HEK293 (cell line): ENCODE results near the gene B3GALT5.

Source experiments
- CTCF ChIA-PET: fragments of 350-600 bp; formaldehyde crosslinking; extraction: SDS; loops from one replicate; lab custom pipeline; 2021; ENCODE audit warnings: antibody characterized with exemption; lab: Yijun Ruan, JAX
- POLR2A ChIA-PET: fragments of 300-600 bp; formaldehyde crosslinking; extraction: SDS; loops from one replicate; lab custom pipeline; 2020; ENCODE audit warnings: antibody characterized with exemption, inconsistent platforms; lab: Yijun Ruan, JAX
- H3K27ac ChIP-seq: fragments of 200-500 bp; sonication (Bioruptor generic); 2 replicates; pipeline ENCODE4 v1.5.1; 2014; ENCODE audit warnings: low read depth, low read length, control low read depth, inconsistent platforms; ENCODE audit errors: extremely low read depth
- H3K36me3 ChIP-seq, 2 experiments: fragments of 200-500 bp in 1 of 2; sonication (Bioruptor generic) in 1 of 2; 1 replicate in 1 of 2; 2 replicates in 1 of 2; pipeline ENCODE4 v1.5.1; 2014 to 2017; ENCODE audit warnings: inconsistent platforms in 2 of 2, low read length in 2 of 2; ENCODE audit not compliant: control insufficient read depth in 2 of 2, insufficient read depth in 1 of 2
- H3K4me1 ChIP-seq: fragments of 200-500 bp; sonication (Bioruptor generic); 2 replicates; pipeline ENCODE4 v1.5.1; 2014; ENCODE audit warnings: mild to moderate bottlenecking, low read length, inconsistent platforms; ENCODE audit not compliant: control insufficient read depth, insufficient read depth
- H3K4me3 ChIP-seq: 2 replicates; pipeline ENCODE4 v1.5.1; 2011; ENCODE audit warnings: low read depth, mild to moderate bottlenecking, control low read depth, low read length, moderate library complexity
- H3K9me3 ChIP-seq: fragments of 200-500 bp; sonication (Bioruptor generic); 2 replicates; pipeline ENCODE4 v1.5.1; 2014; ENCODE audit warnings: low read depth, low read length, inconsistent platforms; ENCODE audit not compliant: control insufficient read depth, insufficient read depth
- BCL11B ChIP-seq: fragments of 450-650 bp; formaldehyde crosslinking; IDR thresholded peaks from 2 replicates; pipeline ENCODE4 v1.5.1; 2016; ENCODE audit warnings: low read depth, missing biosample characterization, missing genetic modification characterization
- GLI2 ChIP-seq: fragments of 450-650 bp; formaldehyde crosslinking; IDR thresholded peaks from 2 replicates; pipeline ENCODE4; 2017; ENCODE audit warnings: missing biosample characterization, missing genetic modification characterization, low read depth, borderline replicate concordance
- GLI4 ChIP-seq: fragments of 450-650 bp; formaldehyde crosslinking; IDR thresholded peaks from 2 replicates; pipeline ENCODE4 v1.5.1; 2016; ENCODE audit warnings: missing biosample characterization, missing genetic modification characterization
- HOXC10 ChIP-seq: sonication (generic); formaldehyde crosslinking; IDR thresholded peaks from 2 replicates; pipeline ENCODE4 v1.8.1; 2023; ENCODE audit warnings: mild to moderate bottlenecking, missing genetic modification reagents
- IKZF3 ChIP-seq: fragments of 450-650 bp; IDR thresholded peaks from 2 replicates; pipeline ENCODE4 v1.5.0; 2018; ENCODE audit warnings: missing biosample characterization, mild to moderate bottlenecking, missing genetic modification characterization, moderate library complexity
- KLF10 ChIP-seq: fragments of 450-650 bp; IDR thresholded peaks from 2 replicates; pipeline ENCODE4 v1.5.1; 2018; ENCODE audit warnings: missing biosample characterization, mild to moderate bottlenecking, missing genetic modification characterization
- KLF16 ChIP-seq: fragments of 450-650 bp; formaldehyde crosslinking; IDR thresholded peaks from 2 replicates; pipeline ENCODE4 v1.5.1; 2017; ENCODE audit warnings: missing biosample characterization, missing genetic modification characterization
- SP7 ChIP-seq: fragments of 450-650 bp; formaldehyde crosslinking; IDR thresholded peaks from 2 replicates; pipeline ENCODE4 v1.5.1; 2016; ENCODE audit warnings: missing biosample characterization, missing genetic modification characterization
- TCF7L2 ChIP-seq: IDR thresholded peaks from 2 replicates; pipeline ENCODE4 v1.6.1; 2011; ENCODE audit warnings: low read depth, mild to moderate bottlenecking, inconsistent platforms, low read length, moderate library complexity, borderline replicate concordance
- ZBTB7A ChIP-seq: fragments of 450-650 bp; formaldehyde crosslinking; IDR thresholded peaks from 2 replicates; pipeline ENCODE4 v1.5.1; 2016; ENCODE audit warnings: low read depth, missing biosample characterization, missing genetic modification characterization
- ZBTB8A ChIP-seq: fragments of 450-650 bp; formaldehyde crosslinking; IDR thresholded peaks from 2 replicates; pipeline ENCODE4 v1.5.1; 2016; ENCODE audit warnings: missing biosample characterization, missing genetic modification characterization
- ZFP41 ChIP-seq: fragments of 450-650 bp; formaldehyde crosslinking; IDR thresholded peaks from 2 replicates; pipeline ENCODE4 v1.5.1; 2016; ENCODE audit warnings: missing biosample characterization, missing genetic modification characterization, borderline replicate concordance
- ZFP69B ChIP-seq: fragments of 450-650 bp; formaldehyde crosslinking; IDR thresholded peaks from 2 replicates; pipeline ENCODE4 v1.5.1; 2016; ENCODE audit warnings: missing biosample characterization, missing genetic modification characterization
- ZNF211 ChIP-seq: fragments of 450-650 bp; formaldehyde crosslinking; IDR thresholded peaks from 2 replicates; pipeline ENCODE4 v1.5.1; 2016; ENCODE audit warnings: low read depth, missing biosample characterization, missing genetic modification characterization
- ZNF221 ChIP-seq: fragments of 450-650 bp; formaldehyde crosslinking; IDR thresholded peaks from 2 replicates; pipeline ENCODE4 v1.5.1; 2017; ENCODE audit warnings: missing biosample characterization, missing genetic modification characterization, borderline replicate concordance
- ZNF23 ChIP-seq: fragments of 450-650 bp; formaldehyde crosslinking; IDR thresholded peaks from 2 replicates; pipeline ENCODE4 v1.5.1; 2016; ENCODE audit warnings: missing biosample characterization, missing genetic modification characterization, borderline replicate concordance
- ZNF248 ChIP-seq: fragments of 450-650 bp; formaldehyde crosslinking; IDR thresholded peaks from 2 replicates; pipeline ENCODE4 v1.5.1; 2017; ENCODE audit warnings: missing biosample characterization, missing genetic modification characterization
- ZNF266 ChIP-seq: fragments of 450-650 bp; formaldehyde crosslinking; IDR thresholded peaks from 2 replicates; pipeline ENCODE4 v1.5.1; 2016; ENCODE audit warnings: missing biosample characterization, missing genetic modification characterization, low read depth
- ZNF292 ChIP-seq: fragments of 450-650 bp; formaldehyde crosslinking; IDR thresholded peaks from 2 replicates; pipeline ENCODE4 v1.5.1; 2016; ENCODE audit warnings: low read depth, missing biosample characterization, missing genetic modification characterization, borderline replicate concordance
- ZNF426 ChIP-seq: fragments of 450-650 bp; formaldehyde crosslinking; IDR thresholded peaks from 2 replicates; pipeline ENCODE4 v1.5.1; 2017; ENCODE audit warnings: missing biosample characterization, missing genetic modification characterization, mild to moderate bottlenecking, inconsistent platforms, moderate library complexity
- ZNF48 ChIP-seq: fragments of 450-650 bp; formaldehyde crosslinking; IDR thresholded peaks from 2 replicates; pipeline ENCODE4 v1.5.1; 2016; ENCODE audit warnings: missing biosample characterization, missing genetic modification characterization
- ZNF510 ChIP-seq: fragments of 450-650 bp; formaldehyde crosslinking; IDR thresholded peaks from 2 replicates; pipeline ENCODE4 v1.5.1; 2018; ENCODE audit warnings: mild to moderate bottlenecking, missing genetic modification characterization, missing biosample characterization; ENCODE audit not compliant: insufficient replicate concordance
- ZNF555 ChIP-seq: fragments of 450-650 bp; formaldehyde crosslinking; conservative IDR thresholded peaks from 2 replicates; pipeline ENCODE4 v1.5.1; 2017; ENCODE audit warnings: missing biosample characterization, mild to moderate bottlenecking, missing genetic modification characterization, inconsistent platforms
- ZNF664 ChIP-seq: fragments of 450-650 bp; formaldehyde crosslinking; IDR thresholded peaks from 2 replicates; pipeline ENCODE4 v1.5.1; 2016; ENCODE audit warnings: missing biosample characterization, missing genetic modification characterization
- ZNF701 ChIP-seq: fragments of 450-650 bp; formaldehyde crosslinking; IDR thresholded peaks from 2 replicates; pipeline ENCODE4 v1.5.1; 2016; ENCODE audit warnings: missing biosample characterization, missing genetic modification characterization
- ZNF707 ChIP-seq: fragments of 450-650 bp; formaldehyde crosslinking; IDR thresholded peaks from 2 replicates; pipeline ENCODE4 v1.5.1; 2016; ENCODE audit warnings: missing biosample characterization, missing genetic modification characterization
- ZNF776 ChIP-seq: fragments of 450-650 bp; formaldehyde crosslinking; IDR thresholded peaks from 2 replicates; pipeline ENCODE4 v1.5.0; 2017; ENCODE audit warnings: missing biosample characterization, missing genetic modification characterization, borderline replicate concordance
- ZXDB ChIP-seq: fragments of 450-650 bp; formaldehyde crosslinking; IDR thresholded peaks from 2 replicates; pipeline ENCODE4 v1.5.1; 2016; ENCODE audit warnings: missing biosample characterization, missing genetic modification characterization
- TF ChIP-seq, protein P1 (sequence below): fragments of 450-650 bp; formaldehyde crosslinking; IDR thresholded peaks from 2 replicates; pipeline ENCODE4; 2016; ENCODE audit warnings: missing biosample characterization, missing genetic modification characterization
- TF ChIP-seq, protein P2 (sequence below): fragments of 450-650 bp; formaldehyde crosslinking; IDR thresholded peaks from 2 replicates; pipeline ENCODE4 v1.5.1; 2016; ENCODE audit warnings: missing biosample characterization, missing genetic modification characterization
- TF ChIP-seq, protein P3 (sequence below): fragments of 450-650 bp; formaldehyde crosslinking; IDR thresholded peaks from 2 replicates; pipeline ENCODE4 v1.5.1; 2016; ENCODE audit warnings: missing biosample characterization, missing genetic modification characterization

B3GALT5 gene

DNA sequence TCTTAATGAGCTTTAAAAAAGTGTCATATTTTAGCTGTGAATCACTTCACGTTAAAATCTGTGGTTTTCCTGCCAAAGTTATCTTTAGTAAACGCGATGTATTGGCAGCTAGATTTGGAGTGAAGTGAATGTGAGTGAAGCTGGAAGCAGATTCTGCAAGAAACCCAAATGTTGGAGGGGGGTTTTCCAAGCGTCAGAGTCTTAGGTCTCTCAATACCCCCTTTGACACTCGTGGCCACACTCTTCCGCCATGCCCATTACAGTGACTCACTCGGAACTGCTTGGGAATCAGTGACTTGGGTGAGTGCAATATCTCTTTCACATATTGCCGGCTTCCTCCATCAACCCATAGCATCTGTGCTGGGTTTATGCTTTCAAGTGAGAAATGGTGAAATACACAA is 17.5 kb downstream of the B3GALT5 start:
- no peaks in the 10 kb centered on the region for H3K36me3 ChIP-seq
- H3K9me3 ChIP-seq: no peaks in the 10 kb centered on the region
- H3K27ac ChIP-seq: no peak overlapping the region
- ChIA-PET POLR2A (no interaction called here), CTCF (interaction anchor here (0.7 to 1.4 kb wide), 5 partner anchors 13 to 108 kb away, joined by 3 to 4 read pairs (median 3); no protein-coding TSS in a partner anchor)
- no peak overlapping the region for H3K4me3 ChIP-seq
- H3K4me1 ChIP-seq: no peaks in the 10 kb centered on the region
- TF ChIP-seq ZNF266 (tag by site-specific recombination) (no peak), SP7 (tag by site-specific recombination) (no peak), HOXC10 (CRISPR knock-in tag) (no peak), TCF7L2 (no peak), KLF10 (tag by site-specific recombination) (no peak), GLI2 (no peak), GLI4 (tag by site-specific recombination) (no peak), ZFP69B (tag by site-specific recombination) (no peak), ZNF221 (no peak), ZXDB (no peak), ZNF292 (no peak)
- TF ChIP-seq, protein P1, sequence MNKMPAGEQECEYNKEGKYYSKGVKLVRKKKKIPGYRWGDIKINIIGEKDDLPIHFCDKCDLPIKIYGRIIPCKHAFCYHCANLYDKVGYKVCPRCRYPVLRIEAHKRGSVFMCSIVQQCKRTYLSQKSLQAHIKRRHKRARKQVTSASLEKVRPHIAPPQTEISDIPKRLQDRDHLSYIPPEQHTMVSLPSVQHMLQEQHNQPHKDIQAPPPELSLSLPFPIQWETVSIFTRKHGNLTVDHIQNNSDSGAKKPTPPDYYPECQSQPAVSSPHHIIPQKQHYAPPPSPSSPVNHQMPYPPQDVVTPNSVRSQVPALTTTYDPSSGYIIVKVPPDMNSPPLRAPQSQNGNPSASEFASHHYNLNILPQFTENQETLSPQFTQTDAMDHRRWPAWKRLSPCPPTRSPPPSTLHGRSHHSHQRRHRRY (tag by site-specific recombination): no peak
- TF ChIP-seq, protein P2, sequence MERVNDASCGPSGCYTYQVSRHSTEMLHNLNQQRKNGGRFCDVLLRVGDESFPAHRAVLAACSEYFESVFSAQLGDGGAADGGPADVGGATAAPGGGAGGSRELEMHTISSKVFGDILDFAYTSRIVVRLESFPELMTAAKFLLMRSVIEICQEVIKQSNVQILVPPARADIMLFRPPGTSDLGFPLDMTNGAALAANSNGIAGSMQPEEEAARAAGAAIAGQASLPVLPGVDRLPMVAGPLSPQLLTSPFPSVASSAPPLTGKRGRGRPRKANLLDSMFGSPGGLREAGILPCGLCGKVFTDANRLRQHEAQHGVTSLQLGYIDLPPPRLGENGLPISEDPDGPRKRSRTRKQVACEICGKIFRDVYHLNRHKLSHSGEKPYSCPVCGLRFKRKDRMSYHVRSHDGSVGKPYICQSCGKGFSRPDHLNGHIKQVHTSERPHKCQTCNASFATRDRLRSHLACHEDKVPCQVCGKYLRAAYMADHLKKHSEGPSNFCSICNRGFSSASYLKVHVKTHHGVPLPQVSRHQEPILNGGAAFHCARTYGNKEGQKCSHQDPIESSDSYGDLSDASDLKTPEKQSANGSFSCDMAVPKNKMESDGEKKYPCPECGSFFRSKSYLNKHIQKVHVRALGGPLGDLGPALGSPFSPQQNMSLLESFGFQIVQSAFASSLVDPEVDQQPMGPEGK (tag by site-specific recombination): no peak

DNA sequence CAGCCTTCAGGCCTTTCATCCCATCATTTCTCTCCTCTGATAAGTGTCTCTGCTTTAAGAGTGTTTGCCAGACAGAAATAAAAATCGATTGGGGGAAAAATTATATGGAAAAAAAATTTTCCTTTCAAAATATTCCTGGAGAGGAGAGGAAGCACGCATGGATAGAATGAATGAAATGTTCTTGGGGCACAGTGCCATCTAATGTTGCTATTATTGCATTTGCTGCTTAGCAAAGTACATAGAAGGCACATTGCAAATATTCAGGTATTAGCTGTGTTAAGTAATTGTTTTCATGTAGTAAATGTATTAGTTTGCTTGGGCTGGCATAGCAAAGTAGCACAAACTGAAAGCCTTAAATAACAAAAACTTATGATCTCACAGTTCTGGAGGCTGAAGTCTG is 18.1 kb downstream of the B3GALT5 start:
- ChIA-PET POLR2A (no interaction called here), CTCF (interaction anchor here (0.6 to 1.5 kb wide), 11 partner anchors 11 to 292 kb away, joined by 3 to 7 read pairs (median 3); no protein-coding TSS in a partner anchor)
- Histone ChIP-seq H3K4me3 (no peak overlapping the region), H3K27ac (no peak overlapping the region), H3K36me3 (no peaks in the 10 kb centered on the region), H3K9me3 (no peaks in the 10 kb centered on the region), H3K4me1 (no peaks in the 10 kb centered on the region)
- TF ChIP-seq ZNF23 (tag by site-specific recombination): no peak
- no peak for TF ChIP-seq ZNF48 (tag by site-specific recombination)
- no peak for TF ChIP-seq KLF16 (tag by site-specific recombination)
- no peak for TF ChIP-seq ZNF701 (tag by site-specific recombination)
- TF ChIP-seq ZNF707: no peak
- no peak for TF ChIP-seq IKZF3 (tag by site-specific recombination)
- TF ChIP-seq ZNF510 (tag by site-specific recombination): no peak
- no peak for TF ChIP-seq ZBTB7A (tag by site-specific recombination)
- no peak for TF ChIP-seq ZNF776 (tag by site-specific recombination)
- TF ChIP-seq, protein P3, sequence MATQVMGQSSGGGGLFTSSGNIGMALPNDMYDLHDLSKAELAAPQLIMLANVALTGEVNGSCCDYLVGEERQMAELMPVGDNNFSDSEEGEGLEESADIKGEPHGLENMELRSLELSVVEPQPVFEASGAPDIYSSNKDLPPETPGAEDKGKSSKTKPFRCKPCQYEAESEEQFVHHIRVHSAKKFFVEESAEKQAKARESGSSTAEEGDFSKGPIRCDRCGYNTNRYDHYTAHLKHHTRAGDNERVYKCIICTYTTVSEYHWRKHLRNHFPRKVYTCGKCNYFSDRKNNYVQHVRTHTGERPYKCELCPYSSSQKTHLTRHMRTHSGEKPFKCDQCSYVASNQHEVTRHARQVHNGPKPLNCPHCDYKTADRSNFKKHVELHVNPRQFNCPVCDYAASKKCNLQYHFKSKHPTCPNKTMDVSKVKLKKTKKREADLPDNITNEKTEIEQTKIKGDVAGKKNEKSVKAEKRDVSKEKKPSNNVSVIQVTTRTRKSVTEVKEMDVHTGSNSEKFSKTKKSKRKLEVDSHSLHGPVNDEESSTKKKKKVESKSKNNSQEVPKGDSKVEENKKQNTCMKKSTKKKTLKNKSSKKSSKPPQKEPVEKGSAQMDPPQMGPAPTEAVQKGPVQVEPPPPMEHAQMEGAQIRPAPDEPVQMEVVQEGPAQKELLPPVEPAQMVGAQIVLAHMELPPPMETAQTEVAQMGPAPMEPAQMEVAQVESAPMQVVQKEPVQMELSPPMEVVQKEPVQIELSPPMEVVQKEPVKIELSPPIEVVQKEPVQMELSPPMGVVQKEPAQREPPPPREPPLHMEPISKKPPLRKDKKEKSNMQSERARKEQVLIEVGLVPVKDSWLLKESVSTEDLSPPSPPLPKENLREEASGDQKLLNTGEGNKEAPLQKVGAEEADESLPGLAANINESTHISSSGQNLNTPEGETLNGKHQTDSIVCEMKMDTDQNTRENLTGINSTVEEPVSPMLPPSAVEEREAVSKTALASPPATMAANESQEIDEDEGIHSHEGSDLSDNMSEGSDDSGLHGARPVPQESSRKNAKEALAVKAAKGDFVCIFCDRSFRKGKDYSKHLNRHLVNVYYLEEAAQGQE: no peak
- TF ChIP-seq ZNF248: no peak
- TF ChIP-seq ZNF664 (tag by site-specific recombination): no peak
- TF ChIP-seq BCL11B (tag by site-specific recombination): no peak
- no peak for TF ChIP-seq ZNF211 (tag by site-specific recombination)
- TF ChIP-seq ZNF555 (tag by site-specific recombination): no peak
- no peak for TF ChIP-seq ZFP41
- TF ChIP-seq ZNF426 (tag by site-specific recombination): no peak
- no peak for TF ChIP-seq ZBTB8A (tag by site-specific recombination)
